SK-N-SH (cell line): Measurements from ENCODE around the gene KRCC1. TPM values are rescaled to one million over a fixed set of nuclear protein-coding genes. Genes with fewer than 3 reads are reported as not detected.

Experiments
- CTCF ChIA-PET: fragments of 300-600, 350-600 bp; formaldehyde crosslinking; extraction: SDS; loops from one replicate; lab custom pipeline; 2021; lab: Yijun Ruan, JAX
- POLR2A ChIA-PET: fragments of 350-600 bp; sonication (Branson Sonifier 250); formaldehyde crosslinking; extraction: SDS; loops from one replicate; lab custom pipeline; 2020; ENCODE audit warnings: antibody characterized with exemption, inconsistent platforms; lab: Yijun Ruan, JAX
- DNase-seq: peaks from one replicate; pipeline ENCODE4 v3.0.0; 2012
- H2AFZ ChIP-seq: fragments of 200-600 bp; sonication (generic); 2 replicates; pipeline ENCODE4 v1.8.1; 2016; ENCODE audit warnings: antibody characterized with exemption, mild to moderate bottlenecking, low read depth
- H3F3A ChIP-seq: fragments of 200-600 bp; sonication (generic); replicated peaks from 2 replicates; pipeline ENCODE3; 2016; ENCODE audit warnings: antibody characterized with exemption, mild to moderate bottlenecking; ENCODE audit not compliant: insufficient read depth
- H3K27ac ChIP-seq, 2 experiments: fragments of 200-500 bp in 1 of 2; fragments of 200-600 bp in 1 of 2; sonication (Bioruptor generic) in 1 of 2; sonication (generic), shearing (Covaris generic) in 1 of 2; 2 replicates each; pipeline versions ENCODE4 v1.5.1 to v1.6.1; 2014 to 2016; ENCODE audit warnings: low read depth in 2 of 2, inconsistent platforms in 1 of 2, low read length in 1 of 2, mild to moderate bottlenecking in 1 of 2, mixed read lengths in 1 of 2
- H3K27me3 ChIP-seq: fragments of 200-600 bp; sonication (generic), shearing (Covaris generic); 2 replicates; pipeline ENCODE4 v1.6.1; 2016; ENCODE audit warnings: mixed run types; ENCODE audit not compliant: insufficient read depth
- H3K36me3 ChIP-seq, 2 experiments: fragments of 200-500 bp in 1 of 2; fragments of 200-600 bp in 1 of 2; sonication (Bioruptor generic) in 1 of 2; sonication (generic) in 1 of 2; replicated peaks in 1 of 2; 2 replicates each; pipeline versions ENCODE3 to v1.5.1; 2014 to 2016; ENCODE audit warnings: low read length in 1 of 2, mild to moderate bottlenecking in 1 of 2; ENCODE audit not compliant: insufficient read depth in 2 of 2, control insufficient read depth in 1 of 2
- H3K4me1 ChIP-seq, 2 experiments: fragments of 200-500 bp in 1 of 2; fragments of 200-600 bp in 1 of 2; sonication (Bioruptor generic) in 1 of 2; sonication (generic), shearing (Covaris generic) in 1 of 2; 2 replicates each; pipeline versions ENCODE4 v1.5.1 to v1.6.1; 2014 to 2016; ENCODE audit warnings: low read depth in 1 of 2, low read length in 1 of 2, mixed run types in 1 of 2; ENCODE audit not compliant: insufficient read depth in 2 of 2, control insufficient read depth in 1 of 2
- H3K4me2 ChIP-seq: fragments of 200-600 bp; sonication (generic), shearing (Covaris generic); 2 replicates; pipeline ENCODE4 v1.6.1; 2017; ENCODE audit warnings: mixed run types
- H3K4me3 ChIP-seq, 2 experiments: fragments of 200-500 bp in 1 of 2; fragments of 200-600 bp in 1 of 2; sonication (Bioruptor generic) in 1 of 2; sonication (generic), shearing (Covaris generic) in 1 of 2; 2 replicates each; pipeline versions ENCODE4 v1.5.1 to v1.8.1; 2014 to 2016; ENCODE audit warnings: low read depth in 2 of 2, inconsistent platforms in 1 of 2, low read length in 1 of 2, mild to moderate bottlenecking in 1 of 2, mixed read lengths in 1 of 2, moderate library complexity in 1 of 2
- H3K79me2 ChIP-seq: fragments of 200-600 bp; sonication (generic); 2 replicates; pipeline ENCODE4 v1.8.1; 2017; ENCODE audit warnings: mild to moderate bottlenecking; ENCODE audit not compliant: insufficient read depth
- H3K9ac ChIP-seq: fragments of 200-600 bp; sonication (generic); 2 replicates; pipeline ENCODE4 v1.6.1; 2017; ENCODE audit warnings: mixed run types
- H3K9me2 ChIP-seq: fragments of 200-600 bp; sonication (generic); 2 replicates; pipeline ENCODE4 v1.6.1; 2017; ENCODE audit warnings: mixed run types
- H3K9me3 ChIP-seq: fragments of 200-600 bp; sonication (generic); 2 replicates; pipeline ENCODE4 v1.6.1; 2017; ENCODE audit warnings: mixed run types, mild to moderate bottlenecking, moderate library complexity
- H4K20me1 ChIP-seq: fragments of 200-600 bp; sonication (generic); 2 replicates; pipeline ENCODE4 v1.6.1; 2017; ENCODE audit warnings: mild to moderate bottlenecking, mixed run types; ENCODE audit not compliant: insufficient read depth
- EP300 ChIP-seq, 2 experiments: IDR thresholded peaks; 2 replicates each; pipeline versions ENCODE4 v1.4.0 to v1.6.1; 2012; ENCODE audit warnings: borderline replicate concordance in 1 of 2, low read depth in 1 of 2, low read length in 1 of 2
- EZH2phosphoT487 ChIP-seq: fragments of 200-600 bp; sonication (generic); IDR thresholded peaks from 2 replicates; pipeline ENCODE4 v1.6.1; 2017; ENCODE audit warnings: low read depth, mixed run types, mild to moderate bottlenecking, antibody characterized with exemption, moderate library complexity, borderline replicate concordance
- FOSL2 ChIP-seq: IDR thresholded peaks from 2 replicates; pipeline ENCODE4 v1.4.0; 2012; ENCODE audit warnings: low read depth, mild to moderate bottlenecking, moderate library complexity, borderline replicate concordance
- GABPA ChIP-seq: IDR thresholded peaks from 2 replicates; pipeline ENCODE4 v1.4.0; 2012; ENCODE audit warnings: low read depth, mild to moderate bottlenecking
- MAX ChIP-seq: IDR thresholded peaks from 2 replicates; pipeline ENCODE4 v1.4.0; 2012; ENCODE audit warnings: low read depth
- MXI1 ChIP-seq: IDR thresholded peaks from 2 replicates; pipeline ENCODE4 v1.6.1; 2012; ENCODE audit warnings: mild to moderate bottlenecking, low read depth, low read length, improper control_type of control experiment
- POLR2AphosphoS5 ChIP-seq: IDR thresholded peaks from 2 replicates; pipeline ENCODE4 v1.6.1; 2012; ENCODE audit warnings: low read depth, low read length
- RXRA ChIP-seq: IDR thresholded peaks from 2 replicates; pipeline ENCODE4 v1.4.0; 2012; ENCODE audit warnings: low read depth, mild to moderate bottlenecking, borderline replicate concordance
- SMC3 ChIP-seq: IDR thresholded peaks from 2 replicates; pipeline ENCODE4 v1.6.1; 2012; ENCODE audit warnings: low read depth, low read length, improper control_type of control experiment
- USF1 ChIP-seq: IDR thresholded peaks from 2 replicates; pipeline ENCODE4 v1.4.0; 2012; ENCODE audit warnings: low read depth, borderline replicate concordance
- USF2 ChIP-seq: fragments of 150-350 bp; IDR thresholded peaks from 2 replicates; pipeline ENCODE4 v1.6.1; 2017; ENCODE audit warnings: antibody characterized with exemption, low read length, low read depth, borderline replicate concordance
- WGBS: methylation state at CpG from one replicate; pipeline ENCODE4 v1.1.6; 2017; ENCODE audit warnings: low lambda C conversion rate; 5-methylcytosine and 5-hydroxymethylcytosine counted together
- polyA plus RNA-seq, 3 experiments: library from polyadenylated mRNA; depleted of rRNA; stranded (reverse); fragments of >200 nt; gene quantifications; 2 replicates each; pipeline ENCODE4 v1.2.3, GENCODE V29; 2012

Gene KRCC1
- polyA plus RNA-seq, 1 of the 3 experiments (the other 2 are of a cell fraction) = 10.7 TPM

GRCh38 chr2:88010136-88010535 lies 45.4 kb downstream of the KRCC1 start:
- H3K9ac ChIP-seq = no peak overlapping the region
- ChIA-PET CTCF (interaction anchor here (1.0 to 1.8 kb wide), 2 partner anchors 8 to 10 kb away, joined by 3 to 16 read pairs; no protein-coding TSS in a partner anchor), POLR2A (no interaction called here)
- DNase-seq = no peak
- no peaks in the 10 kb centered on the region for H3K79me2 ChIP-seq
- H3K9me2 ChIP-seq = no peaks in the 10 kb centered on the region
- H4K20me1 ChIP-seq = no peaks in the 10 kb centered on the region
- no peak overlapping the region for H3K4me3 ChIP-seq
- no peaks in the 10 kb centered on the region; a peak in 1 of 4 replicates for H3K4me1 ChIP-seq
- no peak overlapping the region for H3K4me2 ChIP-seq
- TF ChIP-seq USF2 = no peak
- TF ChIP-seq USF1 = no peak
- TF ChIP-seq SMC3 = no peak
- no peak for TF ChIP-seq POLR2AphosphoS5
- no peak for TF ChIP-seq GABPA
- TF ChIP-seq MAX = no peak
- TF ChIP-seq RXRA = no peak
- TF ChIP-seq EP300 (IDR thresholded peaks at IDR 0.05; ENCODE audit: borderline replicate concordance in 1 of 2, low read depth in 1 of 2, low read length in 1 of 2) = no peak
- H3K27me3 ChIP-seq = no peaks in the 10 kb centered on the region
- H2AFZ ChIP-seq = no peak overlapping the region
- H3K27ac ChIP-seq = no peak overlapping the region
- no peaks in the 10 kb centered on the region for H3F3A ChIP-seq
- no peaks in the 10 kb centered on the region for H3K9me3 ChIP-seq
- WGBS = no CpG with 5 or more reads among the region's 1 CpG
- H3K36me3 ChIP-seq = no peaks in the 10 kb centered on the region

- DNase-seq = no peak
- WGBS = 92% methylated on average over 16 of the region's 16 CpGs
- CTCF ChIA-PET = no interaction called here
Measured at GRCh38 chr2:88006912-88007439, 48.6 kb downstream of the KRCC1 start.

More at GRCh38 chr2:88006912-88007439, 48.6 kb downstream of the KRCC1 start:
- Histone ChIP-seq H3K9me2 (no peaks in the 10 kb centered on the region), H3K4me3 (no peak overlapping the region), H3K27ac (no peak overlapping the region), H4K20me1 (no peaks in the 10 kb centered on the region), H2AFZ (no peak overlapping the region), H3K9ac (no peak overlapping the region), H3K4me2 (no peak overlapping the region), H3K36me3 (no peaks in the 10 kb centered on the region), H3K4me1 (no peaks in the 10 kb centered on the region; a peak in 1 of 4 replicates), H3K79me2 (no peaks in the 10 kb centered on the region), H3K27me3 (no peaks in the 10 kb centered on the region), H3K9me3 (no peaks in the 10 kb centered on the region), H3F3A (no peaks in the 10 kb centered on the region)
- POLR2A ChIA-PET = interaction anchor here (1.1 kb wide), 1 partner anchor 10 kb away, joined by 3 read pairs; the partner anchor contains the start of gene RNU2-63P
- TF ChIP-seq FOSL2 (no peak), MXI1 (no peak), EZH2phosphoT487 (no peak)
